Measurements from ENCODE around the gene TRAIP.
"Not testable (repeated sequence)": the region's sequence is repeated elsewhere in the genome, so short reads cannot be mapped to it uniquely, and the experiment has no call there.

The TRAIP gene

GRCh38 chr3:49791571-49791970, 64.8 kb downstream of the TRAIP start:
- no peak for DNase-seq (ENCODE audit: low read depth, low spot score)

- no peak for DNase-seq (ENCODE audit: low read depth, low spot score)
Observed at GRCh38 chr3:49790626-49791411, 65.5 kb downstream of the TRAIP start.

GRCh38 chr3:49788056-49788455, 68.3 kb downstream of the TRAIP start:
- DNase-seq (ENCODE audit: low read depth, low spot score), result no peak

DNA sequence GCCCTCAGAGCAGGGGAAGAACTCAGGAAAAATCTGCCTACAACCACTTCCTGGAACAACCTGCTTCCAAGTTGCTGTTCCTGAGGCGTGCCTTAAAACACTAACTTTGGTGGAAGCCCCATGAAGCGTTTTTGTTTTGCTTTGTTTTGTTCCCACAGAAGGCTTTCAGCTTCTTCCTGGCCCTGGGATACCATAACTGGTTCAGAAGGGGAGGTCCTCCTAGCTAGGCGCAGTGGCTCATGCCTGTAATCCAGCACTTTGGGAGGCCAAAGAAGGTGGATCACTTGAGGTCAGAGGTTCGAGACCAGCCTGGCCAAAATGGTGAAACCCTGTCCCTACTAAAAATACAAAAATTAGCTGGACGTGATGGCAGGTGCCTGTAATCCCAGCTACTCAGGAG, 68.8 kb downstream of the TRAIP start:
- DNase-seq (ENCODE audit: low read depth, low spot score), result no peak

- no peak for DNase-seq (ENCODE audit: low read depth, low spot score)
Observed at GRCh38 chr3:49787182-49787464, 69.2 kb downstream of the TRAIP start.

DNA sequence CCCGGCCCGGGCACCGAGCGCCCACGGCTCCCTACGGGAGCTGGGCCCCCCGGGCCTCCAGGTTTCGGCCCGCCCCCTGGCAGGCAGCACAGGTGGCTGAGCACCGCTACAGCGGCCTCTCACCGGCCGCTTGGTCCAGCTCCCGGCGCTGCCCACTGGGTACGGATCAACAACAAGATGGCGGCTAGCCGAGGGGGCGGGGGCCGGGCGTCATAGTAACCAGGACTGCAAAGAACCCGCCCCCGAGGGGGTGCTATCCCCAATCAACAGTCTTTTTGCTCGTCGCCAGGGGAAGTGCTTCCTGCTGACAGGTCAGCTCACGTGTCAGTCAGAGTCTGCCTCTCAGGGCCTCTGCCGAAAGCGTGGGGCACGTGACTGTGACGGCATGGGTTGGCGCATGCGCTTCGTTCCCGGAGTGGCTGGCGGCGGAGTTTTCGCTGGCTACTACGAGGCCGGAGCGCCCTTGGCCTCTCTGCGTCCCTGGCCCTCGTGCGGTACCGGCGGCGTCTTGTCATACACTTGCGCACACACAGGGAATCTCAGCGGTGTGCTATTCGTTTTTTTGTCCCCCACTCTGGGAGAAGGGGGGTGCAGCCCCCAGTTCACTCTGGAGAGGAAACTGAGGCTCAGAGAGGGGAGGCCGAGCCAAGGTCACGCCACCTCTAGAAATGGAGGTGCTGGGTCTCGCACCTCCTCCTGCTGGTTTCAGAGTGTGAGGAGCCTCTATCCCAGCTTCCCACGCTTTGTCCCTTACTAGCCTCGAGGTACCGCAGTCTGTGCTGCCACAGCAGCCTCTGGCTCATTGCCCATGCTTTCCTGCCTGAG, 69.8 kb downstream of the TRAIP start, which contains the start of gene IP6K1:
IP6K1 (minus strand) TSS at position 186 of the 825 bp plus-strand sequence. CDS start 38,502 bp downstream, outside the sequence.
- DNase-seq (ENCODE audit: low read depth, low spot score), result peak; percentile 98

- no peak for DNase-seq (ENCODE audit: low read depth, low spot score)
Observed at GRCh38 chr3:49785565-49786356, 70.6 kb downstream of the TRAIP start.

- DNase-seq (ENCODE audit: low read depth, low spot score), result not testable (repeated sequence)
Observed at GRCh38 chr3:49782277-49782676, 74.1 kb downstream of the TRAIP start.

GRCh38 chr3:49781415-49782199, 74.8 kb downstream of the TRAIP start:
- DNase-seq (ENCODE audit: low read depth, low spot score), result no peak

- not testable (repeated sequence) for DNase-seq (ENCODE audit: low read depth, low spot score)
Observed at GRCh38 chr3:49780975-49781365, 75.4 kb downstream of the TRAIP start.

DNA sequence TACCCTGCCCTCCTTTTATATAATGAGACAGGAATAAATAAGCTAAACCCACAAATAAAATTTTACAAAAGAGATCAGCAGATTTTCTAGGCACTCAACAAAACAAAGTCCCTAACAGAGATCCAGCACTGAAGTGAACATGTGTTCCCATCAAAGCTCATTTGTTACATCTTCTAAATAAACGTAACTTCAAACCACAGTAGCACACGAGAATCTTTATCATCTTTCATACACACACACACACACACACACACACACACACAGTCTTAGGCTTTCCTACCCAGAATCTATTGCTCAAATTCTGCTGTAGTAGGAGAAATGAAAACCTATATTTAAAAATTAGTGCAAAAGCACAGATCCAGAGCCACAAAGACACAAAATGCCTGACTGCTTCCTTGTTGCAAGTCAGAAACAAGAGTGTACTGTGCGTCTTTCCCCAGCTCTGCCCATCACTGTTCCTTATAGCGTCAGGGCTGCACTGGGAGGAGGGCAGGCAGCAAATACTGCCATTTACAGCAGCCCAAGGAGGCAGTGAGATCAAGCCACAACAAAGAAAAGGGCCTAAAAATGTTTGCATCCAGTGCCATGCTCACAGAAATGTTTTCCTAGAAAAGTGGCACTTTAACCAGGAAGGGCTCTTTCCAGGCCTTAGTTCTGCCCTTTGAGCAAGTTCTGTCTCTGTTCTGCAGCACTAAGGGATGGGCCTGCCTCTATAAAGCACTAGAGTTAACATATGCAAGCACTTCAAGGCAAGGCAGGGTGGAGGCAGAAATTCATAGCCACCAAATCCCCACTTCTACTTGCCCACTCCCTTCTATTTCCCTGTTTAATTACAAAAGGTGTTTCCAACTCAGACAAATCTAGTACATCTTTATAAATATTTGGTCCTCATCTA, 76.0 kb downstream of the TRAIP start:
- DNase-seq (ENCODE audit: low read depth, low spot score), result no peak

- DNase-seq (ENCODE audit: low read depth, low spot score), result no peak
Observed at GRCh38 chr3:49779358-49780079, 76.8 kb downstream of the TRAIP start.

Measured in brain pericyte (primary cell).